ENCODE measurements around the gene CCM2L.

Gene CCM2L

DNA sequence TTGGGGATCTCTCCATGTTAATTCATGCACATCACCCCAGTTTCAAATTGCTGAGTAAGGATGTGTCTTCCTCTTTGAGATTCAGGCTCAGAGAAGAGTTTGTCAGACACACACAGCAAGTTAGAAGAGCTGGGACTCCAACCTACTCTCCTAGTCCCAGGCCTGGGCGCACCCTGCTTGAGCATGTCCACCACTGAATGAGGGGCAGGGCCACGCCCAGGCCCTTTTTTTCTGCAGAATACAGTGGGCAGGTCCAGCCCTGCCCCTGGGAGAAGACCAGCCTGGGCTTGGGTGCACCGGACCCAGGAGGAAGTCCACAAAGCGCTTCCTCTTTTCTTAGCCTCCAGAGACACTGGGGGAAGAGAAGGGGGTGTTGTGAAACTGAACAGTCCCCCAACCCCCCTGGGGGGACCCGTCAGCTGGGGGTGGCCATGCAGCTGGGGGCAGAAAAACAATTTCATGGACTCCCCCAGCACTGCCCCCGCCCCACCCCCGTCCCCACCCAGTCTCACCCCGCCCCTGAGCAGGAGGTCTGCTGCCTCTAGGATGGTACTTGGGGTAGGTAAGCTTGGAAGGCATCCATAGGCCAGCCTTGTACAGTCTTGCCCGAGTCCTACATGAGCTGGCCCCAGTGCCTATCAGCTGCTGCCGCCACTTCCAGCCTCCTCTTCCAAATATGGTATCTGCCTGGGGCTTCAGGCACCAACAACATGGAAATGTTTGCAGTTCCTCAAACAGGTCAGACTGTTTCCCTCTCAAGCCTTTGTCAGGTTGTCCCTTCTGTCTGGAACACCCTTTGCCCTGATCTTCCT, 30.1 kb downstream of the CCM2L start:
- no peak overlapping the region for H3K4me3 ChIP-seq (ENCODE audit: low read depth, low read length)
- H3K4me1 ChIP-seq = no peaks in the 10 kb centered on the region
- no peaks in the 10 kb centered on the region for H3K36me3 ChIP-seq (ENCODE audit: control insufficient read depth, insufficient read depth, low read length)
- no peak overlapping the region for H3K9ac ChIP-seq
- no peaks in the 10 kb centered on the region for H3K27me3 ChIP-seq (ENCODE audit: control insufficient read depth, insufficient read depth, low read length)
- H3K27ac ChIP-seq = no peak overlapping the region
- H3K4me2 ChIP-seq (ENCODE audit: low read length) = no peak overlapping the region
- no peak overlapping the region for H2AFZ ChIP-seq
- H3K79me2 ChIP-seq = no peaks in the 10 kb centered on the region
- TF ChIP-seq, protein P1, sequence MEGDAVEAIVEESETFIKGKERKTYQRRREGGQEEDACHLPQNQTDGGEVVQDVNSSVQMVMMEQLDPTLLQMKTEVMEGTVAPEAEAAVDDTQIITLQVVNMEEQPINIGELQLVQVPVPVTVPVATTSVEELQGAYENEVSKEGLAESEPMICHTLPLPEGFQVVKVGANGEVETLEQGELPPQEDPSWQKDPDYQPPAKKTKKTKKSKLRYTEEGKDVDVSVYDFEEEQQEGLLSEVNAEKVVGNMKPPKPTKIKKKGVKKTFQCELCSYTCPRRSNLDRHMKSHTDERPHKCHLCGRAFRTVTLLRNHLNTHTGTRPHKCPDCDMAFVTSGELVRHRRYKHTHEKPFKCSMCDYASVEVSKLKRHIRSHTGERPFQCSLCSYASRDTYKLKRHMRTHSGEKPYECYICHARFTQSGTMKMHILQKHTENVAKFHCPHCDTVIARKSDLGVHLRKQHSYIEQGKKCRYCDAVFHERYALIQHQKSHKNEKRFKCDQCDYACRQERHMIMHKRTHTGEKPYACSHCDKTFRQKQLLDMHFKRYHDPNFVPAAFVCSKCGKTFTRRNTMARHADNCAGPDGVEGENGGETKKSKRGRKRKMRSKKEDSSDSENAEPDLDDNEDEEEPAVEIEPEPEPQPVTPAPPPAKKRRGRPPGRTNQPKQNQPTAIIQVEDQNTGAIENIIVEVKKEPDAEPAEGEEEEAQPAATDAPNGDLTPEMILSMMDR (IDR thresholded peaks at IDR 0.05) = no peak
- H3K9me3 ChIP-seq (ENCODE audit: control insufficient read depth, low read length) = no peaks in the 10 kb centered on the region

DNA sequence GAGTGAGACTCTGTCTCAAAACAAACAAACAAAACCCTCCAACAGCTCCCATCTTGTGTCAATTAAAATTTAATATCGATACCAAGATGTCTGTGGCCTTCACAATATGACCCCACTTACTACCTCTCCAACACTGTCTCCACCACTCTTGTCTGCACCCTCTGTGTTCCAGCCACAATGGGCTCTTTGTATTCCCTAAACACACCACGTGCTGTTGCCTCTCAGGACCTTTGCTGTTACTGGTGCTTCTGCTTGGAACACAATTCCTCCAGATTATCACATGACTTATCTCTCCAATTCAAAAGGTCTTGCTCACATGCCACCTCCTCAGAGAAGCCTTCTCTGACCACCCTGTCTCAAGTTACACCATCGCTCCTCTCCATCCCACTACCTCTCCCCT, 35.8 kb downstream of the CCM2L start:
- no peak overlapping the region for H2AFZ ChIP-seq
- no peaks in the 10 kb centered on the region for H3K9me3 ChIP-seq (ENCODE audit: control insufficient read depth, low read length)
- no peaks in the 10 kb centered on the region for H3K79me2 ChIP-seq
- no peak overlapping the region for H3K4me2 ChIP-seq (ENCODE audit: low read length)
- H3K9ac ChIP-seq = no peak overlapping the region
- no peak overlapping the region for H3K27ac ChIP-seq
- no peaks in the 10 kb centered on the region for H3K36me3 ChIP-seq (ENCODE audit: control insufficient read depth, insufficient read depth, low read length)
- H3K4me3 ChIP-seq (ENCODE audit: low read depth, low read length) = no peak overlapping the region
- TF ChIP-seq, protein P1 (IDR thresholded peaks at IDR 0.05) = no peak
- no peaks in the 10 kb centered on the region for H3K27me3 ChIP-seq (ENCODE audit: control insufficient read depth, insufficient read depth, low read length)
- H3K4me1 ChIP-seq = no peaks in the 10 kb centered on the region

DNA sequence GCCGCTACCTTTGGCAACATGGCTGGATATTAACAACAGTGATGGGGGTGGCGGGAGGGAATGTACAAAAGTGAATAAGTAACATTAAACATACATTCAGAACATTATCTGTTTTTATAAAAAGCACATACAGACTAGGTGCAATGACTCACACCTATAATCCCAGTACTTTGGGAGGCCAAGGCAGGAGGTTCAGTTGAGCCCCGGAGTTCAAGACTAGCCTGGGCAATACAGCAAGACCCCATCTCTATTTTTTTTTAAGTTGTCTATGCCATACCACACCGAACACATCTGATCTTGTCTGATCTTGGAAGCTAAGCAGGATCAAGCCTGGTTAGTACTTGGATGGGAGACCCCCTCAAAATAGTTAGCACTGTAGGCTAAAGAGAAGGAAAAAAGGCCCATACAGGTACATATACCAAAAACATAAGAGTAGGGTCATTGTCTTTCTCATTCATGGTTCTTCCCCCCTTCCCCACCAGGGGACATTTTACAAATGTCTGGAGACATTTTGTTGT, 40.1 kb downstream of the CCM2L start:
- Histone ChIP-seq H3K27ac (no peak overlapping the region), H3K9ac (no peak overlapping the region), H3K36me3 (ENCODE audit: control insufficient read depth, insufficient read depth, low read length) (no peaks in the 10 kb centered on the region), H3K9me3 (ENCODE audit: control insufficient read depth, low read length) (no peaks in the 10 kb centered on the region), H3K79me2 (no peaks in the 10 kb centered on the region), H3K4me1 (no peaks in the 10 kb centered on the region), H2AFZ (no peak overlapping the region), H3K4me2 (ENCODE audit: low read length) (no peak overlapping the region), H3K4me3 (ENCODE audit: low read depth, low read length) (no peak overlapping the region), H3K27me3 (ENCODE audit: control insufficient read depth, insufficient read depth, low read length) (peaks cover 17% of the 10 kb centered on the region)
- TF ChIP-seq, protein P1 (IDR thresholded peaks at IDR 0.05) = no peak

DNA sequence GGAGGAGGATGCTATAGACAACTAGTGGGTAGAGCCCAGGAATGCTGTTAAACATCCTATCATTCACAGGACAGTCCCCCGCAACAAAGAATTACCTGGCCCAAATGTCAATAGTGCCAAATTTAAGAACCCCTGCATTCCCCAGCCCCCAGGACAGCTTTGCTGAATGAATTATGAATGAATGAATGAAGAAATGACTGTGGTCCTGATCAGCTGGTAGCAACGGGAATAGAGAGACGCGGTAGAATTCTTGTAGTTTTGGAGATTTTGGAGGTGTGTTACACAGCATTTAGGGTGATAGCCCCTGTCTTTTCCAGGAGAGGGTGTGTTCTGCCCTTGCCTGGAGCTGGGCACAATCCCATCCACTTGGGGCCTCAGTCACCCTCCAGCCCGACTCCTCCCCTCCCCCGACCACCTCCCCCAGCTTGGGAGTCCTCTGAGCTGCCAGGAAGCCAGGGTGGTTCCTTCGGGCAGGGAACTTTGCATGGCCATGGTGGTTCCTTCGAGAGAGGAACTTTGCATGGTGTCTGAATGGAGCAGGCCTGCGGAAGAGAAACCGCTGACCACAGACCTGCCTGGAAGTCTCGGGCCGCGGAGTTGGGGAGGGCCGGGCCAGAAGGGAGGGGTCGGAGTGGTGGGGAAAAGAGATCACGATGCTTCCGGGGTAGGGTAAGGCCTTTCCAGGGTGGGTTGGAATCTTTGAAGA, 40.8 kb downstream of the CCM2L start:
- H3K27ac ChIP-seq = no peak overlapping the region
- no peaks in the 10 kb centered on the region for H3K4me1 ChIP-seq
- no peaks in the 10 kb centered on the region for H3K36me3 ChIP-seq (ENCODE audit: control insufficient read depth, insufficient read depth, low read length)
- H3K4me2 ChIP-seq (ENCODE audit: low read length) = no peak overlapping the region
- H3K9ac ChIP-seq = no peak overlapping the region
- no peaks in the 10 kb centered on the region for H3K79me2 ChIP-seq
- H3K9me3 ChIP-seq (ENCODE audit: control insufficient read depth, low read length) = no peaks in the 10 kb centered on the region
- TF ChIP-seq, protein P1 (IDR thresholded peaks at IDR 0.05) = no peak
- no peak overlapping the region for H2AFZ ChIP-seq
- H3K27me3 ChIP-seq (ENCODE audit: control insufficient read depth, insufficient read depth, low read length) = peaks cover 17% of the 10 kb centered on the region
- no peak overlapping the region for H3K4me3 ChIP-seq (ENCODE audit: low read depth, low read length)

Measured in parathyroid adenoma (tissue), 2 donors.